ENCODE measurements around the gene ACBD5. TPM values are rescaled to one million over a fixed set of nuclear protein-coding genes. Genes with fewer than 3 reads are reported as not detected.

ACBD5 gene
- total RNA-seq, 1 donor from 2014 or later: 27.9 TPM

GRCh38 chr10:27147701-27148100 is 92.9 kb downstream of the ACBD5 start:
- Histone ChIP-seq H3K9me3 (no peaks in the 10 kb centered on the region), H3K4me1 (peaks cover 19% of the 10 kb centered on the region), H3K27me3 (ENCODE audit: low read depth) (no peaks in the 10 kb centered on the region), H3K4me3 (no peak overlapping the region), H3K27ac (no peak overlapping the region), H3K36me3 (peaks cover 68% of the 10 kb centered on the region)
- intact Hi-C loops (cut with DNase I): no loop called here
- no peak for TF ChIP-seq CTCF (IDR thresholded peaks at IDR 0.05)
- no peak for ATAC-seq
- no peak for DNase-seq

- no peak for TF ChIP-seq CTCF (IDR thresholded peaks at IDR 0.05)
- H3K36me3 ChIP-seq: peaks cover 83% of the 10 kb centered on the region
- no peak overlapping the region for H3K4me3 ChIP-seq
- DNase-seq (no peak), ATAC-seq (no peak)
- no peaks in the 10 kb centered on the region for H3K27me3 ChIP-seq (ENCODE audit: low read depth)
- peaks cover 8% of the 10 kb centered on the region for H3K4me1 ChIP-seq
- intact Hi-C loops (cut with DNase I): no loop called here
- H3K9me3 ChIP-seq: no peaks in the 10 kb centered on the region
- H3K27ac ChIP-seq: no peak overlapping the region
Observed at GRCh38 chr10:27145937-27146336, 94.7 kb downstream of the ACBD5 start.

Other genes starting within 250 kb of the ACBD5 start
- 7.5 TPM for gene ANKRD26, start 140.3 kb downstream of the ACBD5 start, total RNA-seq
- 78.7 TPM for gene YME1L1, start 86.4 kb downstream of the ACBD5 start, total RNA-seq
- 7.8 TPM for gene MASTL, start 85.4 kb downstream of the ACBD5 start, total RNA-seq

Measured in lower lobe of right lung (tissue), 2 donors.